Cardiac ventricle fibroblast (primary cell): ENCODE results near the gene SLC35G6. TPM values are rescaled to one million over a fixed set of nuclear protein-coding genes. Genes with fewer than 3 reads are reported as not detected.

Experiments
- total RNA-seq: library from RNA; depleted of rRNA; stranded (reverse); fragments of >200 nt; gene quantifications from 2 replicates; pipeline ENCODE4 v1.2.3, GENCODE V29; 2015

SLC35G6 gene
- not detected in 2 replicates for total RNA-seq

DNA sequence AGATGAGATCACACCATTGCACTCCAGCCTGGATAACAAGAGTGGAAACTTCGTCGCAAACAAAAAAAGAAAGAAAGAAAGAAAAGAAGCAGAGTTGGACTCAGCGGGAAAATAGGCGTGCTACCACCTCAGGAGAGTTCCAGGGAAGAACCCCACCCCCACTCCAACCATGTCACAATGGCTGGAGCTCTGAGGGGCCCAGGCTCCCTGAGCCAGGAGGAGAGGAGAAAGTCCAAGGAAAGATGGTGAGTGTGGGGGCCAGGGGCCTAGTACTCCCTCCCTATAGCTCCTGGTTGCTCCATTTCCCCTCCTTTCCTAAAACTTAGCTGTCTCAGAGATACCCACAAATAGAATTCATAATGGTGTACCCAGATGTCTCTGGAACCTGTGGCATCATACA lies at the start of gene SLC35G6:
TSS of gene SLC35G6 (plus strand) at position 172 of the 400 bp plus-strand sequence. CDS start at position 243, 71 bp downstream.

DNA sequence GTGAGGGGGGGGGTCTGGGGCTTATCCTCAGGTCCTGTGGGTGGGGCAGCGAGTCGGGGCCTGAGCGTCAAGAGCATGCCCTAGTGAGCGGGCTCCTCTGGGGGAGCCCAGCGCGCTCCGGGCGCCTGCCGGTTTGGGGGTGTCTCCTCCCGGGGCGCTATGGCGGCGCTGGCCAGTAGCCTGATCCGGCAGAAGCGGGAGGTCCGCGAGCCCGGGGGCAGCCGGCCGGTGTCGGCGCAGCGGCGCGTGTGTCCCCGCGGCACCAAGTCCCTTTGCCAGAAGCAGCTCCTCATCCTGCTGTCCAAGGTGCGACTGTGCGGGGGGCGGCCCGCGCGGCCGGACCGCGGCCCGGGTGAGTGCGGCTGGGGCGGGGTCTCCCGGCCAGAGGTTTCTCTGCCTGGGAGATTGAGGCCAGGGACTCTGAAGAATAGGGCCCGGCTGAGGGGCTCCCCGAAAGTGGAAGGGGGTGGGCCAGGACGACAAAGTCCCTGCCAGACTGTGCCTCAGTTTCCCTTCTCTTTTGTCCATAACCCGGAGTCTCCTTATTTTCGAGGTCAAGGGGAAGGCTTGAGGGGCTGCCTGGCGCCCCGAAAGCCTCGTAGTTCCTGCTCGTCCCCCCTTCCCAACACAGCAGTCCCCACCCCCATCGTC lies 41.7 kb upstream of the SLC35G6 start, which contains the start of gene FGF11:
TSS of gene FGF11 (plus strand) at position 51 of the 651 bp plus-strand sequence. CDS start at position 160, 109 bp downstream.

DNA sequence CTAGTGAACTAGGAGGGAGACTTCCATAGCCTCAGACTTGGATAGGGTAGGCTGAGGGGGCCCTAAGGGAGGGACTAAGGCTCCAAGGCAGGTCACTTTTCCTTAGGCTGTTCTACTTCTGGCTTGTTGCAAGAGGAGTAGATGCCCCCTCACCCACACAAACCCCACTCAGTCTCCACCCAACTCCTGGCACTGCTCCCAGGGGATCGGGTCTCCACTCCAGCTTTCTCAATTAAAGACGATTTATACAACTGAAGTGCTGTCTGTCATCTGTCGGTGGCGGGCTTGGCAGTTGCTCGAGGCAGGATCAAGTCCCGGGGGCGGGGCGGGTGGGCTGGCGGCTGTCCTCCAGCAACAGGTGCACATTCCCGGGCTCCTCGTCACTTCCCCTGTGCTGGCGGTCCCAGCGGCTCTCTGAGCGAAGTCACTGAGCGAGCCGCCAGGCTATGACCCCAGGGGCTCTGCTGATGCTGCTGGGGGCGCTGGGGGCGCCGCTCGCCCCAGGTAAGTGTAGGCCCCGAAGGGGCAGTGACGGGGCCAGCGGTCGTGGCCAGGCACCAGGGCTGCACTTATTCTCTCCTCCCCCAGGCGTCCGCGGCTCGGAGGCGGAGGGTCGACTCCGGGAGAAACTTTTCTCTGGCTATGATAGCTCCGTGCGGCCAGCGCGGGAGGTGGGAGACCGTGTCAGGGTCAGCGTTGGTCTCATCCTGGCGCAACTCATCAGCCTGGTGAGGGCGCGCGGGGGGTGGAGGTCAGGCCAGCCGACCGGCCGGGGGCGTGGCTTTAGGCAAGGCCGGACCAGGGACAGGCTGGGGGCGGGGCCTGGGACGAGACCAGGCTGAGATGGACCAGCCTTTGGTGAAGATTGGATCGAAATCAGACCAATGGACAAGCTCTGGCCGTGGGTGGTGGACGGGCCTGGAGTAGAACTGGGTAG lies 36.3 kb upstream of the SLC35G6 start, which contains the start of gene CHRNB1:
TSS of gene CHRNB1 (plus strand) at position 380 of the 937 bp plus-strand sequence. CDS start at position 447, 67 bp downstream.

DNA sequence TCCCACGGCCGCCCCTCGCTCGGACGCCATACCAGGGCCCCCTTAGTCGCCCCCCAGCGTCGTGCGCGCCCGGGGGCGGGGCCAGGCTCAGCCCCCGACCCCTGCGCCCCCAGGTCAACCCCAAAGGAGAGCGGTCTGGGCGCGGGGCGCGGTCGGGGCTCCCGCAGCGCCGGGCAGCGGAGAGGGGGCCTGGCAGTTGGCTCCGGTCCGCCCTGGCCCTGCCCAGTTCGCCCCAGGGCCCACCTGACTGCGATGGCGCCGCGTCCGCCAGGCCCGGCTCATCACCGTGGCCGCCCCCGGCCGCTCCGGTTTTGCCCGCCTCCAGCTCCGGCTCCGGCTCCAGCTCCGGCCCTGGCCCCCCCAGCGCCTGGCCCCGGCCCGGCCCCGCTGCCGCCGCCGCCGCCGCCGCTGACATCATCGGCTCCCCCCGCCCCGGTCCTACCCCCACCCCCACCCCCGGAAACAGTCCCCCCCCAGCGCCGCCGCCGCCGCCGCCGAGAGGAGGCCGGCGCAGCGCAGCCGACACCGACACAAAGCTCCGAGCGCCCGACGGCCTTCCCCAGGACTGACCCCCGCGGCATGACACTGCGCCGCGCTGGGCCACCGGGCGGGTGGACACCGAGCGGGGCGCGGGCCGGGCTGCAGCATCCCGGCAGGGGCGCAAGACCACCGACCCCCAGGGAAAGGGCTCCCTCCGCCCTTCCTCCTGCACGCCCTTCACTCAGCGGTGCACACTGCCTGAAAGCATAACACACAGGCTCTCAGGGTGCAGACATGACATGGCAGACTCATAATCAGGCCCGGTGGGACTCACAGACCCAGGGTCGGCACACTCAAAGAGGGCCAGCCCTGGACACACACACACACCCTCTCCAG lies 1.8 kb upstream of the SLC35G6 start, which contains the start of gene ZBTB4:
TSS of gene ZBTB4 (minus strand) at position 419 of the 876 bp plus-strand sequence. CDS start 12,830 bp downstream, outside the sequence.

DNA sequence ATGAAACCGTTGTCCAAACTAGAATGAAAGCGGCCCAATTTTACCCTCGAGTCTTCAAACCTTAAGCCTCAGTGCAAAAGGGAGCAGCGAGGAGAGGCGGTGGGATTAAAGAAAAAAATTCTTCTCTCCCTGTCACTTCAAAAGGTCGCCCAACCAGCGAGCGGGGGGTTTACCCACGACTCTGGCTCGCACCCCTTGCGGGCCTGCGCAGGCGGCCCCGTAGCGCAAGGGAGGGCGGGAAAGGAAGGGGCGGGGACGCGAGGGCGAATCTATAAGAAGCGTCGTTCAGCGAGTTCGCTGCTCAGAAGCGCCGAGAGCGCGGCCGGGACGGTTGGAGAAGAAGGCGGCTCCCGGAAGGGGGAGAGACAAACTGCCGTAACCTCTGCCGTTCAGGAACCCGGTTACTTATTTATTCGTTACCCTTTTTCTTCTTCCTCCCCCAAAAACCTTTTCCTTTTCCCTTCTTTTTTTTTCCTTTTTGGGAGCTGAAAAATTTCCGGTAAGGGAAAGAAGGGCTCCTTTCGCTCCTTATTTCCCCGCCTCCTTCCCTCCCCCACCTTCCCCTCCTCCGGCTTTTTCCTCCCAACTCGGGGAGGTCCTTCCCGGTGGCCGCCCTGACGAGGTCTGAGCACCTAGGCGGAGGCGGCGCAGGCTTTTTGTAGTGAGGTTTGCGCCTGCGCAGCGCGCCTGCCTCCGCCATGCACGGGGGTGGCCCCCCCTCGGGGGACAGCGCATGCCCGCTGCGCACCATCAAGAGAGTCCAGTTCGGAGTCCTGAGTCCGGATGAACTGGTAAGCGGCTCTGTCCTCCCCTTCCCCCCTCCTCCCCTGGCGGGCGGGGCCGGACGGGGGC lies 3.0 kb downstream of the SLC35G6 start, which contains the start of gene POLR2A:
TSS of gene POLR2A (plus strand) at position 300 of the 852 bp plus-strand sequence.

Other genes with a start within 250 kb of the SLC35G6 start
- 31.5 and 44.1 TPM in 2 replicates for gene DVL2, start 246.9 kb upstream of the SLC35G6 start, total RNA-seq
- 38.6 and 48.0 TPM in 2 replicates for gene PHF23, start 242.0 kb upstream of the SLC35G6 start, total RNA-seq
- 318 and 677 TPM in 2 replicates for gene GABARAP, start 239.0 kb upstream of the SLC35G6 start, total RNA-seq
- 78.3 and 99.5 TPM in 2 replicates for gene CTDNEP1, start 229.7 kb upstream of the SLC35G6 start, total RNA-seq
- 30.1 and 41.1 TPM in 2 replicates for gene ELP5, start 229.2 kb upstream of the SLC35G6 start, total RNA-seq
- gene CLDN7, start 219.0 kb upstream of the SLC35G6 start, total RNA-seq: 2.0 TPM in 1 of 2 replicates, not detected in the other
- gene SLC2A4, start 199.7 kb upstream of the SLC35G6 start, total RNA-seq: 0.05 TPM in 1 of 2 replicates, not detected in the other
- 0.06 TPM in 1 of 2 replicates, not detected in the other for gene YBX2, start 186.8 kb upstream of the SLC35G6 start, total RNA-seq
- gene EIF5A, start 173.8 kb upstream of the SLC35G6 start, total RNA-seq: 259 and 332 TPM in 2 replicates
- gene GPS2, start 166.1 kb upstream of the SLC35G6 start, total RNA-seq: 29.9 and 34.0 TPM in 2 replicates
- gene NEURL4, start 152.1 kb upstream of the SLC35G6 start, total RNA-seq: 6.4 and 12.7 TPM in 2 replicates
- gene ACAP1, start 144.9 kb upstream of the SLC35G6 start, total RNA-seq: 0.73 TPM in 1 of 2 replicates, not detected in the other
- 11.9 and 14.6 TPM in 2 replicates for gene KCTD11, start 129.3 kb upstream of the SLC35G6 start, total RNA-seq
- gene TMEM95, start 126.3 kb upstream of the SLC35G6 start, total RNA-seq: not detected in 2 replicates
- gene TNK1, start 100.4 kb upstream of the SLC35G6 start, total RNA-seq: 0.05 TPM in 1 of 2 replicates, not detected in the other
- 48.7 and 57.0 TPM in 2 replicates for gene PLSCR3, start 86.9 kb upstream of the SLC35G6 start, total RNA-seq
- gene TMEM256, start 77.3 kb upstream of the SLC35G6 start, total RNA-seq: 42.9 and 68.5 TPM in 2 replicates
- 20.6 and 23.5 TPM in 2 replicates for gene NLGN2, start 73.6 kb upstream of the SLC35G6 start, total RNA-seq
- not detected in 2 replicates for gene SPEM1, start 61.1 kb upstream of the SLC35G6 start, total RNA-seq
- not detected in 2 replicates for gene SPEM2, start 55.8 kb upstream of the SLC35G6 start, total RNA-seq
- gene SPEM3, start 52.6 kb upstream of the SLC35G6 start, total RNA-seq: not detected in 2 replicates
- 0.62 and 2.1 TPM in 2 replicates for gene TMEM102, start 46.0 kb upstream of the SLC35G6 start, total RNA-seq
- gene FGF11, start 41.9 kb upstream of the SLC35G6 start, total RNA-seq: 1.1 and 1.2 TPM in 2 replicates
- 2.5 and 4.8 TPM in 2 replicates for gene CHRNB1, start 36.4 kb upstream of the SLC35G6 start, total RNA-seq
- gene ZBTB4, start 1.8 kb upstream of the SLC35G6 start, total RNA-seq: 25.5 and 32.9 TPM in 2 replicates
- gene POLR2A, start 2.9 kb downstream of the SLC35G6 start, total RNA-seq: 67.3 and 74.0 TPM in 2 replicates
- 14.6 and 15.0 TPM in 2 replicates for gene TNFSF12, start 67.6 kb downstream of the SLC35G6 start, total RNA-seq
- 3.2 and 8.0 TPM in 2 replicates for gene TNFSF13, start 77.3 kb downstream of the SLC35G6 start, total RNA-seq
- gene SENP3, start 80.5 kb downstream of the SLC35G6 start, total RNA-seq: 30.5 and 32.1 TPM in 2 replicates
- 25.7 and 31.7 TPM in 2 replicates for gene CD68, start 98.2 kb downstream of the SLC35G6 start, total RNA-seq
- gene MPDU1, start 102.4 kb downstream of the SLC35G6 start, total RNA-seq: 62.5 and 77.8 TPM in 2 replicates
- gene SOX15, start 108.6 kb downstream of the SLC35G6 start, total RNA-seq: 0.20 and 0.25 TPM in 2 replicates
- gene FXR2, start 133.5 kb downstream of the SLC35G6 start, total RNA-seq: 20.4 and 24.7 TPM in 2 replicates
- gene SAT2, start 146.4 kb downstream of the SLC35G6 start, total RNA-seq: 131 and 141 TPM in 2 replicates
- 0.81 and 0.83 TPM in 2 replicates for gene SHBG, start 148.7 kb downstream of the SLC35G6 start, total RNA-seq
- gene ATP1B2, start 169.5 kb downstream of the SLC35G6 start, total RNA-seq: 0.10 and 0.12 TPM in 2 replicates
- 33.1 and 47.9 TPM in 2 replicates for gene TP53, start 206.0 kb downstream of the SLC35G6 start, total RNA-seq
- 4.1 and 4.9 TPM in 2 replicates for gene WRAP53, start 207.0 kb downstream of the SLC35G6 start, total RNA-seq
- gene EFNB3, start 223.8 kb downstream of the SLC35G6 start, total RNA-seq: 7.0 and 8.4 TPM in 2 replicates
- gene DNAH2, start 236.3 kb downstream of the SLC35G6 start, total RNA-seq: 1.2 TPM in 2 replicates